Spleen (tissue), 7 donors: ENCODE measurements around the gene TMEM132C.

Experiments used
- POLR2A ChIP-seq, 3 donors: fragments of 450-650 bp; IDR thresholded peaks; one replicate each; pipeline ENCODE4 v1.5.1; 2017; ENCODE audit warnings: antibody characterized with exemption in 3 of 3, mild to moderate bottlenecking in 1 of 3
- TF ChIP-seq, protein P1 (sequence below), 11 experiments: fragments of 200-600 bp in 7 of 11; fragments of 450-650 bp in 4 of 11; sonication (generic) in 4 of 11; IDR thresholded peaks in 8 of 11; conservative IDR thresholded peaks in 3 of 11; 1 replicate in 7 of 11; 2 replicates in 4 of 11; pipeline versions ENCODE4 v1.4.0 to v1.8.0; 2016 to 2021; ENCODE audit warnings: antibody characterized with exemption in 11 of 11, inconsistent platforms in 4 of 11, mild to moderate bottlenecking in 1 of 11
- donor health status: DM: no; HTN: no; CAD: no; lungs with moderate emphysema.
- donor health status: DM: no; HTN: no; CAD: no.
- donor health status: DM: no; HTN: no; CAD: no.

- no peak for TF ChIP-seq POLR2A (IDR thresholded peaks at IDR 0.05)
- TF ChIP-seq, protein P1, sequence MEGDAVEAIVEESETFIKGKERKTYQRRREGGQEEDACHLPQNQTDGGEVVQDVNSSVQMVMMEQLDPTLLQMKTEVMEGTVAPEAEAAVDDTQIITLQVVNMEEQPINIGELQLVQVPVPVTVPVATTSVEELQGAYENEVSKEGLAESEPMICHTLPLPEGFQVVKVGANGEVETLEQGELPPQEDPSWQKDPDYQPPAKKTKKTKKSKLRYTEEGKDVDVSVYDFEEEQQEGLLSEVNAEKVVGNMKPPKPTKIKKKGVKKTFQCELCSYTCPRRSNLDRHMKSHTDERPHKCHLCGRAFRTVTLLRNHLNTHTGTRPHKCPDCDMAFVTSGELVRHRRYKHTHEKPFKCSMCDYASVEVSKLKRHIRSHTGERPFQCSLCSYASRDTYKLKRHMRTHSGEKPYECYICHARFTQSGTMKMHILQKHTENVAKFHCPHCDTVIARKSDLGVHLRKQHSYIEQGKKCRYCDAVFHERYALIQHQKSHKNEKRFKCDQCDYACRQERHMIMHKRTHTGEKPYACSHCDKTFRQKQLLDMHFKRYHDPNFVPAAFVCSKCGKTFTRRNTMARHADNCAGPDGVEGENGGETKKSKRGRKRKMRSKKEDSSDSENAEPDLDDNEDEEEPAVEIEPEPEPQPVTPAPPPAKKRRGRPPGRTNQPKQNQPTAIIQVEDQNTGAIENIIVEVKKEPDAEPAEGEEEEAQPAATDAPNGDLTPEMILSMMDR (IDR thresholded peaks at IDR 0.05 in 8 of 11, conservative IDR thresholded peaks at IDR 0.05 in 3 of 11) = peak in 7 of 11 experiments; percentile 20 to 56 (median 35)
These were observed 120.9 kb downstream of the TMEM132C start for GRCh38 chr12:128387811-128388422.
